ENCODE data around the gene ZFX. TPM values are rescaled to one million over a fixed set of nuclear protein-coding genes. Genes with fewer than 3 reads are reported as not detected.

Gene ZFX
- total RNA-seq, 1 experiment from 2014 or later: 43.3 TPM

- Mint-ChIP-seq H3K4me3 (ENCODE audit: low read depth, unreplicated experiment) (no peak overlapping the region), H3K4me1 (ENCODE audit: low read depth, unreplicated experiment) (no peaks in the 10 kb centered on the region), H3K9me3 (ENCODE audit: low read depth, unreplicated experiment) (no peaks in the 10 kb centered on the region), H3K27ac (ENCODE audit: unreplicated experiment) (no peak overlapping the region), H3K27me3 (ENCODE audit: unreplicated experiment) (no peaks in the 10 kb centered on the region), H3K36me3 (ENCODE audit: insufficient read depth, unreplicated experiment) (no peaks in the 10 kb centered on the region)
- CTCF ChIA-PET: no interaction called here
- TF ChIP-seq CTCF (IDR thresholded peaks at IDR 0.05; ENCODE audit: unreplicated experiment): no peak
- BruUV-seq (replicated peaks): no TSS peak
- DNase-seq: no peak
- intact Hi-C loops (cut with micrococcal nuclease; ENCODE audit: unreplicated experiment): no loop called here
These were observed 83.3 kb downstream of the ZFX start for GRCh38 chrX:24232796-24233195.

GRCh38 chrX:24235084-24235710, 85.7 kb downstream of the ZFX start:
- Mint-ChIP-seq H3K4me3 (ENCODE audit: low read depth, unreplicated experiment) (no peak overlapping the region), H3K9me3 (ENCODE audit: low read depth, unreplicated experiment) (no peaks in the 10 kb centered on the region), H3K4me1 (ENCODE audit: low read depth, unreplicated experiment) (no peaks in the 10 kb centered on the region), H3K27ac (ENCODE audit: unreplicated experiment) (no peak overlapping the region), H3K27me3 (ENCODE audit: unreplicated experiment) (no peaks in the 10 kb centered on the region), H3K36me3 (ENCODE audit: insufficient read depth, unreplicated experiment) (no peaks in the 10 kb centered on the region)
- intact Hi-C loops (cut with micrococcal nuclease; ENCODE audit: unreplicated experiment): no loop called here
- BruUV-seq (replicated peaks): no TSS peak
- CTCF ChIA-PET: no interaction called here
- TF ChIP-seq CTCF (IDR thresholded peaks at IDR 0.05; ENCODE audit: unreplicated experiment): no peak
- DNase-seq: no peak

GRCh38 chrX:24241822-24242648, 92.5 kb downstream of the ZFX start:
- no peaks in the 10 kb centered on the region for H3K27me3 Mint-ChIP-seq (ENCODE audit: unreplicated experiment)
- BruUV-seq (replicated peaks): no TSS peak
- H3K36me3 Mint-ChIP-seq (ENCODE audit: insufficient read depth, unreplicated experiment): no peaks in the 10 kb centered on the region
- intact Hi-C loops (cut with micrococcal nuclease; ENCODE audit: unreplicated experiment): loop anchor here (1.0 to 10.0 kb wide), 2 partner anchors 160 to 327 kb away; no protein-coding TSS in a partner anchor
- peak; percentile 13 for DNase-seq
- H3K4me3 Mint-ChIP-seq (ENCODE audit: low read depth, unreplicated experiment): no peak overlapping the region
- peaks cover 25% of the 10 kb centered on the region for H3K4me1 Mint-ChIP-seq (ENCODE audit: low read depth, unreplicated experiment)
- H3K27ac Mint-ChIP-seq (ENCODE audit: unreplicated experiment): no peak overlapping the region
- no peaks in the 10 kb centered on the region for H3K9me3 Mint-ChIP-seq (ENCODE audit: low read depth, unreplicated experiment)
- no peak for TF ChIP-seq CTCF (IDR thresholded peaks at IDR 0.05; ENCODE audit: unreplicated experiment)
- CTCF ChIA-PET: interaction anchor here (0.7 kb wide), 1 partner anchor 14 kb away, joined by 5 read pairs; no protein-coding TSS in a partner anchor

GRCh38 chrX:24242649-24243175, 93.2 kb downstream of the ZFX start:
- H3K27ac Mint-ChIP-seq (ENCODE audit: unreplicated experiment): no peak overlapping the region
- no TSS peak for BruUV-seq (replicated peaks)
- no peak for DNase-seq
- intact Hi-C loops (cut with micrococcal nuclease; ENCODE audit: unreplicated experiment): loop anchor here (1.0 to 10.0 kb wide), 2 partner anchors 160 to 328 kb away; no protein-coding TSS in a partner anchor
- no peaks in the 10 kb centered on the region for H3K36me3 Mint-ChIP-seq (ENCODE audit: insufficient read depth, unreplicated experiment)
- CTCF ChIA-PET: interaction anchor here (0.7 kb wide), 1 partner anchor 15 kb away, joined by 5 read pairs; no protein-coding TSS in a partner anchor
- no peaks in the 10 kb centered on the region for H3K27me3 Mint-ChIP-seq (ENCODE audit: unreplicated experiment)
- H3K4me1 Mint-ChIP-seq (ENCODE audit: low read depth, unreplicated experiment): peaks cover 25% of the 10 kb centered on the region
- no peak overlapping the region for H3K4me3 Mint-ChIP-seq (ENCODE audit: low read depth, unreplicated experiment)
- TF ChIP-seq CTCF (IDR thresholded peaks at IDR 0.05; ENCODE audit: unreplicated experiment): no peak
- H3K9me3 Mint-ChIP-seq (ENCODE audit: low read depth, unreplicated experiment): no peaks in the 10 kb centered on the region

Measured in Calu3 (cell line).